GM21737 (cell line): ENCODE results near the gene SDCCAG8.

Experiments used
- ATAC-seq: cut with Tn5 transposase; IDR thresholded peaks from one replicate; pipeline ENCODE4 v1.9.1; 2021; ENCODE audit warnings: mild to moderate bottlenecking, moderate library complexity; ENCODE audit not compliant: unreplicated experiment

SDCCAG8 gene

GRCh38 chr1:243497939-243498681, 242.3 kb downstream of the SDCCAG8 start:
- no peak for ATAC-seq

GRCh38 chr1:243499248-243499647, 243.4 kb downstream of the SDCCAG8 start:
- no peak for ATAC-seq

DNA sequence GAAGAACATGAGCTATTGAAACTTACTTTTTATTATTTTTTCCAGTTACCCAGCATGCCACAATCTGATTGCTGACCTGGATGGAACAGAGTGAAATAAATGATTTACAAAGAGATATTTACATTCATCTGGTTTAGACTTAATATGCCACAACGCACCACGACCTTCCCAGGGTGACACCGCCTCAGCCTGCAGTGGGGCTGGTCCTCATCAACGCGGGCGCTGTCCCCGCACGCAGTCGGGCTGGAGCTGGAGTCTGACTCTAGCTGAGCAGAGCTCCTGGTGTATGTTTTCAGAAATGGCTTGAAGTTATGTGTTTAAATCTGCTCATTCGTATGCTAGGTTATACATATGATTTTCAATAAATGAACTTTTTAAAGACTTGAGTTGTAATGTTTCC, 243.9 kb downstream of the SDCCAG8 start:
- ATAC-seq, result no peak

- ATAC-seq, result no peak
Measured at GRCh38 chr1:243500512-243500911, 244.7 kb downstream of the SDCCAG8 start.

GRCh38 chr1:243501002-243501401, 245.2 kb downstream of the SDCCAG8 start:
- ATAC-seq, result no peak

DNA sequence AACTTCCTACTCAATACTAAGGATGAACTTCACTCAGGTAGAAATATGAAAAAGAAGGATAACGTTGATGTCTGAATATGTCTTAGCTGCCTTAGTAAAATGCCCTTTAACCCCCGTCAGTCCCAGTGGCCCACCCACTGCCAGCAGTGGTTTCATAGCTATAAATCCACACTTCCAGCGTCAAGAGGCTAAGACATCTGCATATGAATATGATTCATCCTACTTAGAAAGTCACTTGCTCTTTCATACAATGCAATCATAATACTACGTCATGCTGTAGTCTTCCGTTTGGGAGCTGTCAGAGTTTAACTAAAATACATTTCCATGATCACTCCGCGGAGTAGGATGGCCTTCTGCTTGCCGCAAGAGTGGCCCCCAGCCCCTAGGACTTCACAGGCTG, 247.3 kb downstream of the SDCCAG8 start:
- ATAC-seq, result no peak

GRCh38 chr1:243505986-243506689, 250.3 kb downstream of the SDCCAG8 start:
- ATAC-seq, result peak; percentile 41

DNA sequence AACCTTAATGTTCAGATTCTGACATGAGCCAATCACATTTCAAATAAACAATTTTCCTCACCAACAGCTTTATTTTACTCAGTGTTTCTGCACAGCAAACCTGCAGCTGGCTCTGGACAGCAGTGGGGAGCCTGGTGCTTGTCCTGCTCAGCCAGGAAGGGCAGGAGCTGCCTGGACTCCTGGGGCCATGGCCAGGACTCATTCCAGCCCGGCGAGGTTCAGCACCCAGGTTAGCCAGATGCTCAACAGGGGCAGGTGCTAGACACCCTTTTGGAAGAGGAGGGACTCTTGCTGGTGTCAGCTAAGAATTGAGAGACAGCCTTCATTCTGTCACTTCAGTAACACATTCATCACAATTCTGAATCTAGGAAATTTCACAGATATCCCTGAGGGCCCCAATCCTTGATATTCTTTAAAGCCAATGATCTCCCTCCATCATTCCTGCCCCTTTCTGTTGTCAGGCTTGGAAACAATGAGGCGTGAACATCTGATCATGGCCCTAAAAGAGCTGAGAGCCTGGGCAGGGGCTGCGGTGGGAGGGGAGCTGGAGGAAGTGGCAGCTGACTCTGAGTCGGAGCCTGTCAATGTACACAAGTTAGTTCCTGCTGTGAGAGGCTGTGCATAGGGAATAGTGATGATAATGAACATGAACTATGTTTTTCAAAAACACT, 251.3 kb downstream of the SDCCAG8 start:
- no peak for ATAC-seq

DNA sequence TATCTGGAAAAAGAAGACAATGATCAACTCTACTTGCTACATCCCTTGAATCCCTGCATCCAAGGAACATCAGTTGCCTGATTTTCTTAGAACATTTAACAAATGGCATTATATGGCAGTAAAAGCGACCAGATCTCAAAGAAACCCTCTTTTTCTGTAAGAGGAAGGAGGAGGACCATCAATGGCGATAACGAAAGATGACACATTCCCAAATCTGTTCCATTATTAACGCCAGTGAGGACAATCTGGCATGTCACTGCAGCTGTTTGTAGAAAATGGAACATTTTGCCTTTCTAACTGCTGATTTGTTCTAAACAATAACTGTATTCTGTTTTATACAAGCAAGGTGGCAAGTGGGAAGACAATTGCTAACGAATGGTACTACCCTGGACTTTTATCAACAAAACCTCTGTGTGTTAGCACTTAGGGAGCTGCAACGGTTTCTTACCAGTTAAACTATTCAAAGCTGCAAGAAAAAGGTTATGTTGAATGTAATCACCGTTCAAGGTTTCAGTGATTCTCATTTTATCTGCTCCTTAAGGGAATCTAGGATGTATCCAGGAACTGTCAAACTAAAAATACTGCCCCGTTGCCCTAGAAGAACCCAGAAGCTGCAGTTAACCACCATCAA, 251.9 kb downstream of the SDCCAG8 start:
- ATAC-seq, result no peak

- ATAC-seq, result peak; percentile 84
Measured at GRCh38 chr1:243508303-243508713, 252.5 kb downstream of the SDCCAG8 start.

DNA sequence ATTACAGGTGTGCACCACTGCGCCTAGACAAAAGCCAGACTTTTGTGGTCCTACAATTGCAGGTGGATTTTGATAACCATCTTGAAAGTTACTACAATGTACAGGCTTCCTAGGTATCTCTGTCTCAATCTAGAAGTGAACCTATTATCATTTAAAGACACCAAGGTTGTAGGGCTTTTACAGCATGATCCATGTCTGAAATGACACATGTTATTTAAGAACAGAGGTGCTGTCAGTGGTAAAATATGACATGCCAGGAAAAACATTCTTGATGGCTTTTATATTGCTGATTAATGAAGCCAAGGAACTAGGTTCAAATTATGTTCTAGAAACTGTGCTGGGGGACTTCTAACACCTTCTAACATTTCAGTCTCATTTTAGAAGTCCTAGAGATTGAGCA, 253.1 kb downstream of the SDCCAG8 start:
- ATAC-seq, result no peak

DNA sequence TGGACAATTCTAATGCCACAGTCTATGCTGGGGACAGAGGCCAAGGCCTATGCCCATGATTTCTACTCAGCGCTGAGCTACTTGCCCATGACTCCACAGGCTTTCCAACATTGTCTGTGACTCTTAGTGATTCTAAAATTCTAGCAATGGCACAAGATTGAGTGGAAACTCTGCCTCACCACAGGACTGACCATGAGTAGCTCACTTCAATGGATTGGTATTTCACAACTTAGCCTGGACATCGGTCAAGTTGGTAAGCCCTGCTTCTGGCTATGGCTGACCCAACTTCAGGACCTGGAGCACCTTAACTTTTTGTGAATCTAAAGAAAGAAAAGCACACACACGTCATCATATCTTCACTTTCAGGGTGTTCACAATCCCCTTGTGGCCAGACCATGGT, 255.1 kb downstream of the SDCCAG8 start:
- no peak for ATAC-seq

- no peak for ATAC-seq
Measured at GRCh38 chr1:243513726-243514491, 258.1 kb downstream of the SDCCAG8 start.

- ATAC-seq, result no peak
Measured at GRCh38 chr1:243514927-243515326, 259.1 kb downstream of the SDCCAG8 start.

DNA sequence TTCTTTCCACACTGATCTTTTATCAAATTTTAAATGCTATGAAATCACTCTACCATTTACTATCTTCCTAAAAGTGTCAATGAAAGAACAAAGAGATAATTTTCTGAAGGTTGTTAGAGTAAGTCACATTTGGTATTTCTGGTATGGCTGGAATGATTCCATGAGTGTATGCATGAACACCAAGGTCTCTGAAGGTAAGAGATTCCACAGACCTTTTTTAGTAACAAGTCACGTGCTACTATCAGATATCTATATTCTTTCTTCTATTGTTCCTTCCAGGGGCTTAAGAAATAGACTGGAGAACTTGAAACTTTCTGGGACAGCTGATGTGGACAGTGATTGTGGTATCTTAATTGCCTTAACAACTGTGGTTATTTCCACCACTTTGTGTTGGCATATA, 265.0 kb downstream of the SDCCAG8 start:
- ATAC-seq, result no peak

DNA sequence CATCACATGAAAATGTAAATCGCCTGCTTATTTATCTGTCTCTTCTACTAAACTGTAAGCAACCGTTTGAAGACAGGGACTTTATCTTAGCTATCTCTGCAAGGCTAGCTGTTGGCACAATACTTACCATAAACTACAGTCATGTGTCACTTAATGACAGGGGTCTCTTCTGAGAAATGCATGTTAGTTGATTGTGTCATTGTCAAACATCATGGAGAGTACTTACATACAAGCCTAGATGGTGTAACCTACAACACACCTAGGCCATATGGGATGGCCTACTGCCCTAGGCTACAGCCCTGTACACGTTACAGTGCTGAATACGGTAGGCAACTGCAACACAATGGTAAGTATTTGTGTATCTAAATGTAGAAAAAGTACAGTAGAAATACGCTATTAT, 267.9 kb downstream of the SDCCAG8 start:
- ATAC-seq, result no peak

- ATAC-seq, result no peak
Measured at GRCh38 chr1:243525085-243525487, 269.2 kb downstream of the SDCCAG8 start.

DNA sequence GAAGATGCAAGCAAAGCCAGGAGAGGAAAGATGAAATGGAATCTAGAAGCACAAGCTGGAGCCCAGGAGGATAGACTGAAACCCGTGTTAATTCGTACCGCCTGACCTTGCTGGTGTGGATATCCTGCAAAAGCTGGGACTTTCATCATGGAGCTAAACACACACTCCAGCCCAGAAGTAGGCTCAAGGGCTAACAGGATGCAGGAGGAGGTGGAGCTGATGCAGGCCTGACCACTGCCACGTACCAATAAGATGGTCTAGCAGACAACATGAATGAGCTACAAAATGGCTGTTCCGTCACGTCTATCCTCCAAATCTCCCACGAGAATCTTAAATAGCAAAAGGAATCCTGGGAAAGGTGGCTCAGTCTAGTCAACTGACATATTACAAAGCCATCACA, 270.3 kb downstream of the SDCCAG8 start:
- ATAC-seq, result no peak

DNA sequence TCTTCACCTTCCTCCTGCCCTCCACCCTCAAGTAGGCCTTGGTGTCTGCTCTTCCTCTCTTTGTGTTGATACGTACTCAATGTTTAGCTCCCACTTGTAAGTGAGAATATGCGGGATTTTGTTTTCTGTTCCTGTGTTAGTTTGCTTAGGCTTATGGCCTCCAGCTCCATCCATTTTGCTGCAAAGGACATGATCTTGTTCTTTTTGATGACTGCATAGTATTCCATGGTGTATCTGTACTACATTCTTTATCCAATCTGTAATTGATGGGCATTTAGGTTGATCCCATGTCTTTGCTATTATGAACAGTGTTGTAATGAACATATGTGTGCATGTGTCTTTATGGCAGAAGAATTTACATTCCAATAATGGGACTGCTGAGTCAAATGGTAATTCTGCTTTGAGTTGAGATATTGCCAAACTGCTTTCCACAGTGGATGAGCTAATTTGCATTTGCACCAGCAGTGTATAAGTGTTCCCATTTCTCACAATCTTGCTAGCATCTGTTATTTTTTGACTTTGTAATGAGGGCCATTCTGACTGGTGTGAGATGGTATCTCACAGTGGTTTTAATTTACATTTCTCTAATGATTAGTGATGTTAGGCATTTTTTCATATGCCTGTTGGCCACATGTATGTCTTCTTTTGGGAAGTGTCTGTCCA, 272.7 kb downstream of the SDCCAG8 start:
- ATAC-seq, result no peak

GRCh38 chr1:243529512-243529911, 273.7 kb downstream of the SDCCAG8 start:
- no peak for ATAC-seq
